ENCODE data around the gene EFCAB12.

Gene EFCAB12

DNA sequence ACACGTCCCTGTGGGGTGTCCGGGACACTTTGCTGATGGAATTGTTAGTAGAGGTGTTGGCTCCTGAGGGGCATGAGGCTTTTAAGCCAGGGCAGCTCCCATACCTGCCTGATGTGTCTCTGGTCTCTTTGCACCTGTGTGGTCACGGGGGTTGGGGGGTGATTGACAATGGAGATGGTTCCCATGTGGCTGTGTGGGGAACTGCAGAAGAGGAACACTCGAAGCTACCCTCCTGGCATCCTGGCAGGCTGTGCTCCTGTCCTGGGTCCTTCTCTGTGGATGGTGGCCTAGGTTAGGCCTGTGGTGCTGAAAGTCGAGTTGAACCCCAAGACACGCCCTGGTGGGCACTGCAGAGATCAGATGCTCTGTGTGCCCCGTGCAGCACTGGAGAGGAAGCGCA is 76.4 kb downstream of the EFCAB12 start:
- Histone ChIP-seq H3K4me2 (ENCODE audit: low read length) (no peak overlapping the region), H3K9ac (ENCODE audit: low read length) (no peak overlapping the region), H2AFZ (ENCODE audit: low read depth, low read length) (no peak overlapping the region), H3K4me3 (ENCODE audit: low read length) (no peak overlapping the region), H3K79me2 (ENCODE audit: low read length) (no peaks in the 10 kb centered on the region), H4K20me1 (ENCODE audit: insufficient read depth, low read length) (no peaks in the 10 kb centered on the region), H3K36me3 (replicated peaks; ENCODE audit: low read depth, low read length) (no peaks in the 10 kb centered on the region), H3K27ac (ENCODE audit: low read length) (no peak overlapping the region), H3K27me3 (ENCODE audit: low read depth, low read length) (peaks cover 6% of the 10 kb centered on the region; the same call in 1 of the 2 replicates), H3K4me1 (ENCODE audit: low read length) (no peaks in the 10 kb centered on the region), H3K9me3 (ENCODE audit: insufficient read depth, low read length) (no peaks in the 10 kb centered on the region)
- TF ChIP-seq CTCF (IDR thresholded peaks at IDR 0.05; ENCODE audit: low read depth, low read length) (no peak), EZH2phosphoT487 (IDR thresholded peaks at IDR 0.05; ENCODE audit: low read depth) (no peak)
